WTC11 (cell line): ENCODE data around the gene GADL1. TPM values are rescaled to one million over a fixed set of nuclear protein-coding genes. Genes with fewer than 3 reads are reported as not detected.

Source experiments
- ATAC-seq: fragments of 200-7000 bp; cut with Tn5 transposase; 2 replicates; pipeline ENCODE4 v1.10.0; 2021; ENCODE audit warnings: mild to moderate bottlenecking, moderate library complexity
- CTCF ChIA-PET: fragments of 300-600 bp; sonication (Branson Sonifier 250); formaldehyde crosslinking; loops from one replicate; lab custom pipeline; 2021; ENCODE audit warnings: antibody characterized with exemption; lab: Charles Lee
- POLR2A ChIA-PET: fragments of 350-600 bp; sonication (Branson Sonifier 250); formaldehyde crosslinking; loops from one replicate; lab custom pipeline; 2021; ENCODE audit warnings: antibody characterized with exemption; lab: Charles Lee
- DNase-seq: peaks from one replicate; pipeline ENCODE4 v3.0.0; 2021; ENCODE audit warnings: low spot score
- H3K27ac Mint-ChIP-seq: 2 replicates; pipeline ENCODE4 v1.8.0; 2021; ENCODE audit warnings: mixed read lengths
- H3K27me3 Mint-ChIP-seq: 2 replicates; pipeline ENCODE4 v1.8.0; 2021; ENCODE audit warnings: low read depth, mild to moderate bottlenecking, moderate library complexity, mixed read lengths
- H3K36me3 Mint-ChIP-seq: 2 replicates; pipeline ENCODE4 v1.8.0; 2021; ENCODE audit warnings: mixed read lengths
- H3K4me1 Mint-ChIP-seq: 2 replicates; pipeline ENCODE4 v1.8.0; 2022; ENCODE audit warnings: mixed read lengths
- H3K4me3 Mint-ChIP-seq: 2 replicates; pipeline ENCODE4 v1.8.0; 2021; ENCODE audit warnings: mild to moderate bottlenecking, moderate library complexity, mixed read lengths
- H3K9me3 Mint-ChIP-seq: 2 replicates; pipeline ENCODE4 v1.8.0; 2021; ENCODE audit warnings: mixed read lengths
- AR ChIP-seq: fragments of 250-450 bp; sonication (Bioruptor Pico); IDR thresholded peaks from 2 replicates; pipeline ENCODE4 v1.9.0; 2021; ENCODE audit warnings: mild to moderate bottlenecking
- FOXJ3 ChIP-seq: sonication (generic); formaldehyde crosslinking; IDR thresholded peaks from 2 replicates; pipeline ENCODE4 v1.9.0; 2021; ENCODE audit warnings: missing genetic modification reagents, mild to moderate bottlenecking, borderline replicate concordance
- NR1H2 ChIP-seq: sonication (generic); formaldehyde crosslinking; IDR thresholded peaks from 2 replicates; pipeline ENCODE4 v1.9.0; 2021; ENCODE audit warnings: mild to moderate bottlenecking, moderate library complexity, missing genetic modification reagents
- TCF7 ChIP-seq: sonication (generic); formaldehyde crosslinking; IDR thresholded peaks from 2 replicates; pipeline ENCODE4 v1.8.0; 2022; ENCODE audit warnings: mild to moderate bottlenecking, low read depth, missing genetic modification reagents, moderate library complexity
- TP53 ChIP-seq: sonication (generic); formaldehyde crosslinking; IDR thresholded peaks from 2 replicates; pipeline ENCODE4 v1.8.1; 2023; ENCODE audit warnings: mild to moderate bottlenecking, missing genetic modification reagents
- ZNF138 ChIP-seq: sonication (generic); formaldehyde crosslinking; conservative IDR thresholded peaks from 2 replicates; pipeline ENCODE4 v1.8.1; 2022; ENCODE audit warnings: mild to moderate bottlenecking, moderate library complexity, missing genetic modification reagents
- ZNF423 ChIP-seq: fragments of 250-450 bp; sonication (Bioruptor Pico); IDR thresholded peaks from 2 replicates; pipeline ENCODE4 v2.1.2; 2022; ENCODE audit warnings: mild to moderate bottlenecking, moderate library complexity
- total RNA-seq: library from RNA; stranded (reverse); gene quantifications from 3 replicates; pipeline ENCODE4 v1.2.3, GENCODE V29; 2021
- TF ChIP-seq, protein P1 (sequence below): fragments of 200-600 bp; IDR thresholded peaks from 2 replicates; pipeline ENCODE4 v1.8.0; 2022; ENCODE audit warnings: antibody characterized with exemption
- TF ChIP-seq, protein P2 (sequence below): sonication (generic); formaldehyde crosslinking; IDR thresholded peaks from 2 replicates; pipeline ENCODE4 v1.8.0; 2023; ENCODE audit warnings: missing genetic modification reagents
- TF ChIP-seq, protein P3 (sequence below): sonication (generic); formaldehyde crosslinking; IDR thresholded peaks from 2 replicates; pipeline ENCODE4 v1.8.0; 2023; ENCODE audit warnings: missing genetic modification reagents, mild to moderate bottlenecking, borderline replicate concordance

Gene GADL1
- total RNA-seq, 1 experiment from 2014 or later = 0.15 TPM

DNA sequence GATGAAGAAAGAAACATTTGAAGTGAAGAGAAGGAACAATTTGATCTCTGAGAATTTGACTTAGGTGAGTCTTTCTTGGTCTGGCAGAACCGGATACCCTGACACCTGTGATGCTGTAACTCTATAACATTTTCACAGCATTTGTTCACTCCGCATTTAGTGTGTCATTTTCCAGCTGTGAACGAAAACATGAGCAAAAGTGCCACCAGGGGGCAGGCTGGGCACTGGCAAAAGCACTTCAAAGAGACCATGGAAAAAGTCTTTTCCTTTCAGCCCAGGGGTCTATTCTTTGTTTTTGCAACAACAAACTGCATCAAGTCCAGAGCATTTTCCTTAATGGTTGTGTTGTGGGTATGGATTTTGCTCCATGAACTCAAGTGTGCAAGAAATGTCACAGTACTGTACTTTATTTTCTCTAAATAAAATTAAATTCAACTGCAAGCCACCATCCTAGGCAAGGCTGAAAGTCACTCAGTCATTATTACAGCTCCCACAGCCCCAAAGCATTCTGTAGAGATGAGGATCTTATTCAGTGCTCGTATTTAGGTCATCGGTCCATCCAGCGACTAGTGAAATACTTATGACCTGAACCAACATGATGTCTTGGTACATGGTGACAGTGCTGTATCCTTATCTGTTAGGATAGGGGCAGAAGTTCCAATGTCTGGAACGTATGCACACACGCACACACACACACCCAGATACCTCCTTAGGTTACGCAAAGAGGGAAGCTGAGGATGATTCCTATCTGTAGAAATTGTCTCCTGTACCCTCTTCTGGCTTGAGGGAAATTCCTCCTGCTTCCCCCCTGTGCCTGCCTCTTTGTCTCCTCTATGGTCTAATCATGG is 125.5 kb downstream of the GADL1 start:
- no peak overlapping the region for H3K4me3 Mint-ChIP-seq
- DNase-seq = peak; percentile 77
- CTCF ChIA-PET = interaction anchor here (0.6 to 2.5 kb wide), 8 partner anchors 10 to 570 kb away, joined by 3 to 11 read pairs (median 6); no protein-coding TSS in a partner anchor
- POLR2A ChIA-PET = interaction anchor here (0.5 to 0.8 kb wide), 2 partner anchors 682 to 1689 kb away, joined by 3 read pairs; no protein-coding TSS in a partner anchor
- peak; percentile 62 for ATAC-seq
- peaks cover 8% of the 10 kb centered on the region; the same call in 1 of the 2 replicates for H3K4me1 Mint-ChIP-seq
- H3K36me3 Mint-ChIP-seq = no peaks in the 10 kb centered on the region
- TF ChIP-seq, protein P1, sequence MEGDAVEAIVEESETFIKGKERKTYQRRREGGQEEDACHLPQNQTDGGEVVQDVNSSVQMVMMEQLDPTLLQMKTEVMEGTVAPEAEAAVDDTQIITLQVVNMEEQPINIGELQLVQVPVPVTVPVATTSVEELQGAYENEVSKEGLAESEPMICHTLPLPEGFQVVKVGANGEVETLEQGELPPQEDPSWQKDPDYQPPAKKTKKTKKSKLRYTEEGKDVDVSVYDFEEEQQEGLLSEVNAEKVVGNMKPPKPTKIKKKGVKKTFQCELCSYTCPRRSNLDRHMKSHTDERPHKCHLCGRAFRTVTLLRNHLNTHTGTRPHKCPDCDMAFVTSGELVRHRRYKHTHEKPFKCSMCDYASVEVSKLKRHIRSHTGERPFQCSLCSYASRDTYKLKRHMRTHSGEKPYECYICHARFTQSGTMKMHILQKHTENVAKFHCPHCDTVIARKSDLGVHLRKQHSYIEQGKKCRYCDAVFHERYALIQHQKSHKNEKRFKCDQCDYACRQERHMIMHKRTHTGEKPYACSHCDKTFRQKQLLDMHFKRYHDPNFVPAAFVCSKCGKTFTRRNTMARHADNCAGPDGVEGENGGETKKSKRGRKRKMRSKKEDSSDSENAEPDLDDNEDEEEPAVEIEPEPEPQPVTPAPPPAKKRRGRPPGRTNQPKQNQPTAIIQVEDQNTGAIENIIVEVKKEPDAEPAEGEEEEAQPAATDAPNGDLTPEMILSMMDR = peak; percentile 72
- no peak for TF ChIP-seq NR1H2 (CRISPR knock-in tag)
- TF ChIP-seq, all 79 proteins: peak for 1
- H3K27me3 Mint-ChIP-seq = no peaks in the 10 kb centered on the region
- H3K9me3 Mint-ChIP-seq = no peaks in the 10 kb centered on the region
- H3K27ac Mint-ChIP-seq = no peak overlapping the region

DNA sequence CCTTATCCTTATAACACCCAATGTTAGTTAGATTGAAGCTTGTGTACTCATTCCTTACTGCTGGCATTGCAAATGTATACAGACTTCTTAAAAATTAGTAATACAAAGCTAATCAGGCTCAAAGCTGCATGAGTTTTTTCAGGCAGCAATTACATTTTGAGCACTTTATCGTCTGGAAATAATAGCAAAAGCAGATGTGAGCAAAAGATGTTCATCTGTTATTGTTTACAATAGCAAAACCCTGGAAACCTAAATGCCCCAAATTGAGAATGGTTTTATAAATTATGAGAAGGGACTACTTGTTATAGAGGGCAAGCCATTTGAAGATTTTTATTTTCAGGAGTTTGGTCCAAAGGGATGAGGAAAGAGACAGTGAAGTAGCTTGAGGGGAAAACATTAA is 126.4 kb downstream of the GADL1 start:
- peaks cover 8% of the 10 kb centered on the region; the same call in 1 of the 2 replicates for H3K4me1 Mint-ChIP-seq
- POLR2A ChIA-PET = no interaction called here
- no peaks in the 10 kb centered on the region for H3K27me3 Mint-ChIP-seq
- DNase-seq (no peak), ATAC-seq (no peak)
- H3K36me3 Mint-ChIP-seq = no peaks in the 10 kb centered on the region
- H3K27ac Mint-ChIP-seq = no peak overlapping the region
- no peak for TF ChIP-seq FOXJ3
- TF ChIP-seq ZNF423 (CRISPR knock-in tag) = no peak
- TF ChIP-seq, protein P2, sequence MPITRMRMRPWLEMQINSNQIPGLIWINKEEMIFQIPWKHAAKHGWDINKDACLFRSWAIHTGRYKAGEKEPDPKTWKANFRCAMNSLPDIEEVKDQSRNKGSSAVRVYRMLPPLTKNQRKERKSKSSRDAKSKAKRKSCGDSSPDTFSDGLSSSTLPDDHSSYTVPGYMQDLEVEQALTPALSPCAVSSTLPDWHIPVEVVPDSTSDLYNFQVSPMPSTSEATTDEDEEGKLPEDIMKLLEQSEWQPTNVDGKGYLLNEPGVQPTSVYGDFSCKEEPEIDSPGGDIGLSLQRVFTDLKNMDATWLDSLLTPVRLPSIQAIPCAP = no peak
- no peak overlapping the region for H3K4me3 Mint-ChIP-seq
- H3K9me3 Mint-ChIP-seq = no peaks in the 10 kb centered on the region
- CTCF ChIA-PET = interaction anchor here (0.5 to 1.8 kb wide), 8 partner anchors 9 to 569 kb away, joined by 3 to 9 read pairs (median 4); no protein-coding TSS in a partner anchor

GRCh38 chr3:30766522-30766921 is 127.9 kb downstream of the GADL1 start:
- POLR2A ChIA-PET = no interaction called here
- Mint-ChIP-seq H3K9me3 (no peaks in the 10 kb centered on the region), H3K4me1 (peaks cover 8% of the 10 kb centered on the region; the same call in 1 of the 2 replicates), H3K36me3 (no peaks in the 10 kb centered on the region), H3K4me3 (no peak overlapping the region), H3K27ac (no peak overlapping the region), H3K27me3 (no peaks in the 10 kb centered on the region)
- ATAC-seq (no peak), DNase-seq (no peak)
- TF ChIP-seq AR (CRISPR knock-in tag) (no peak), ZNF138 (no peak), TP53 (no peak), TCF7 (CRISPR knock-in tag) (no peak)
- TF ChIP-seq, protein P3, sequence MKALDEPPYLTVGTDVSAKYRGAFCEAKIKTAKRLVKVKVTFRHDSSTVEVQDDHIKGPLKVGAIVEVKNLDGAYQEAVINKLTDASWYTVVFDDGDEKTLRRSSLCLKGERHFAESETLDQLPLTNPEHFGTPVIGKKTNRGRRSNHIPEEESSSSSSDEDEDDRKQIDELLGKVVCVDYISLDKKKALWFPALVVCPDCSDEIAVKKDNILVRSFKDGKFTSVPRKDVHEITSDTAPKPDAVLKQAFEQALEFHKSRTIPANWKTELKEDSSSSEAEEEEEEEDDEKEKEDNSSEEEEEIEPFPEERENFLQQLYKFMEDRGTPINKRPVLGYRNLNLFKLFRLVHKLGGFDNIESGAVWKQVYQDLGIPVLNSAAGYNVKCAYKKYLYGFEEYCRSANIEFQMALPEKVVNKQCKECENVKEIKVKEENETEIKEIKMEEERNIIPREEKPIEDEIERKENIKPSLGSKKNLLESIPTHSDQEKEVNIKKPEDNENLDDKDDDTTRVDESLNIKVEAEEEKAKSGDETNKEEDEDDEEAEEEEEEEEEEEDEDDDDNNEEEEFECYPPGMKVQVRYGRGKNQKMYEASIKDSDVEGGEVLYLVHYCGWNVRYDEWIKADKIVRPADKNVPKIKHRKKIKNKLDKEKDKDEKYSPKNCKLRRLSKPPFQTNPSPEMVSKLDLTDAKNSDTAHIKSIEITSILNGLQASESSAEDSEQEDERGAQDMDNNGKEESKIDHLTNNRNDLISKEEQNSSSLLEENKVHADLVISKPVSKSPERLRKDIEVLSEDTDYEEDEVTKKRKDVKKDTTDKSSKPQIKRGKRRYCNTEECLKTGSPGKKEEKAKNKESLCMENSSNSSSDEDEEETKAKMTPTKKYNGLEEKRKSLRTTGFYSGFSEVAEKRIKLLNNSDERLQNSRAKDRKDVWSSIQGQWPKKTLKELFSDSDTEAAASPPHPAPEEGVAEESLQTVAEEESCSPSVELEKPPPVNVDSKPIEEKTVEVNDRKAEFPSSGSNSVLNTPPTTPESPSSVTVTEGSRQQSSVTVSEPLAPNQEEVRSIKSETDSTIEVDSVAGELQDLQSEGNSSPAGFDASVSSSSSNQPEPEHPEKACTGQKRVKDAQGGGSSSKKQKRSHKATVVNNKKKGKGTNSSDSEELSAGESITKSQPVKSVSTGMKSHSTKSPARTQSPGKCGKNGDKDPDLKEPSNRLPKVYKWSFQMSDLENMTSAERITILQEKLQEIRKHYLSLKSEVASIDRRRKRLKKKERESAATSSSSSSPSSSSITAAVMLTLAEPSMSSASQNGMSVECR (CRISPR knock-in tag) = no peak
- CTCF ChIA-PET = no interaction called here
